Stimulated activated CD8-positive, alpha-beta memory T cell treated with anti-CD3 and anti-CD28 coated beads, Interleukin-7, amount 100 ng/mL, for 1 hour (primary cell): Measurements from ENCODE around the gene PEAK1.
"Not testable (repeated sequence)": the region's sequence is repeated elsewhere in the genome, so short reads cannot be mapped to it uniquely, and the experiment has no call there.

Source experiments
- DNase-seq, 2 donors: peaks; one replicate each; pipeline ENCODE4 v3.0.0-alpha.2; 2020; ENCODE audit warnings: low read depth in 2 of 2

PEAK1 gene

GRCh38 chr15:77420610-77421369 lies 886 bp upstream of the PEAK1 start, which contains the start of gene HMG20A:
Gene HMG20A, plus strand, starts transcription at chr15:77420888. Its CDS starts 37,520 bp downstream, at chr15:77458408.
- peak in 1 of 2 donors; percentile 13 for DNase-seq

- DNase-seq = peak in 1 of 2 donors; percentile 7
Observed at GRCh38 chr15:77418966-77419835, 703 bp downstream of the PEAK1 start.

GRCh38 chr15:77418391-77418965 lies 1.4 kb downstream of the PEAK1 start:
- no peak for DNase-seq

- no peak for DNase-seq
Observed at GRCh38 chr15:77417602-77418001, 2.3 kb downstream of the PEAK1 start.

- no peak for DNase-seq
Observed at GRCh38 chr15:77416954-77417353, 3.0 kb downstream of the PEAK1 start.

GRCh38 chr15:77416148-77416455 lies 3.8 kb downstream of the PEAK1 start:
- no peak for DNase-seq

GRCh38 chr15:77415450-77416147 lies 4.3 kb downstream of the PEAK1 start:
- DNase-seq = no peak

GRCh38 chr15:77414789-77415442 lies 5.0 kb downstream of the PEAK1 start:
- DNase-seq = no peak

GRCh38 chr15:77413699-77414349 lies 6.1 kb downstream of the PEAK1 start:
- DNase-seq = no peak

- DNase-seq = no peak
Observed at GRCh38 chr15:77412972-77413698, 6.8 kb downstream of the PEAK1 start.

- DNase-seq = no peak
Observed at GRCh38 chr15:77411619-77411976, 8.3 kb downstream of the PEAK1 start.

GRCh38 chr15:77410701-77411618 lies 8.9 kb downstream of the PEAK1 start:
- DNase-seq = no peak

GRCh38 chr15:77410157-77410500 lies 9.8 kb downstream of the PEAK1 start:
- not testable (repeated sequence) for DNase-seq

GRCh38 chr15:77409259-77410156 lies 10.4 kb downstream of the PEAK1 start:
- DNase-seq = no peak

GRCh38 chr15:77406846-77407245 lies 13.1 kb downstream of the PEAK1 start:
- DNase-seq = no peak

- DNase-seq = not testable (repeated sequence)
Observed at GRCh38 chr15:77406173-77406759, 13.6 kb downstream of the PEAK1 start.

GRCh38 chr15:77402740-77403379 lies 17.0 kb downstream of the PEAK1 start:
- DNase-seq = no peak
